ENCODE data around the gene MYL7. TPM values are rescaled to one million over a fixed set of nuclear protein-coding genes. Genes with fewer than 3 reads are reported as not detected.
A peak's percentile ranks its signal among the peaks of the same experiment; 100 is the strongest.

Gene MYL7
- total and polyA plus RNA-seq, 2 donors (not counting 1 experiment from before 2014, with no cell fraction given), result not detected

GRCh38 chr7:44145479-44145968 lies 4.4 kb upstream of the MYL7 start:
- no peaks in the 10 kb centered on the region for H3K79me2 ChIP-seq (ENCODE audit: control insufficient read depth, insufficient read depth, low read length)
- H3K9ac ChIP-seq (ENCODE audit: insufficient read depth, low read length), result no peak overlapping the region
- H3K4me3 ChIP-seq (replicated peaks in 1 of 4; ENCODE audit: control extremely low read depth in 1 of 4, insufficient read depth in 1 of 4, low read depth in 3 of 4, low read length in 4 of 4), result peak overlapping the region; percentile 27 to 49 (median 42)
- no peaks in the 10 kb centered on the region for H3K9me3 ChIP-seq (ENCODE audit: control insufficient read depth, insufficient read depth, low read depth, low read length)
- H3K4me2 ChIP-seq (ENCODE audit: extremely low read depth, insufficient read depth, low read length), result peak overlapping the region; percentile 92
- H3K36me3 ChIP-seq (ENCODE audit: control insufficient read depth, insufficient read depth, low read length), result no peaks in the 10 kb centered on the region
- DNase-seq (ENCODE audit: low read depth in 2 of 2), result peak in 1 of 2 donors; percentile 38
- TF ChIP-seq EZH2 (IDR thresholded peaks at IDR 0.05; ENCODE audit: low read length, missing control alignments) (peak; percentile 62), CTCF (conservative IDR thresholded peaks at IDR 0.05 in 1 of 2, IDR thresholded peaks at IDR 0.05 in 1 of 2; ENCODE audit: low read depth in 1 of 2, low read length in 2 of 2) (no peak)
- no peaks in the 10 kb centered on the region for H3K4me1 ChIP-seq (ENCODE audit: control insufficient read depth, extremely low read depth, insufficient read depth, low read length)
- H2AFZ ChIP-seq (ENCODE audit: low read length), result peak overlapping the region; percentile 57
- no peaks in the 10 kb centered on the region for H4K20me1 ChIP-seq (ENCODE audit: control insufficient read depth, extremely low read depth, insufficient read depth, low read length)
- H3K27ac ChIP-seq (ENCODE audit: insufficient read depth, low read length), result no peak overlapping the region
- peaks cover 20% of the 10 kb centered on the region for H3K27me3 ChIP-seq (ENCODE audit: control insufficient read depth, insufficient read depth, low read length)

GRCh38 chr7:44144968-44145478 lies 3.9 kb upstream of the MYL7 start:
- H3K4me3 ChIP-seq (replicated peaks in 1 of 4; ENCODE audit: control extremely low read depth in 1 of 4, insufficient read depth in 1 of 4, low read depth in 3 of 4, low read length in 4 of 4), result no peak overlapping the region
- H3K79me2 ChIP-seq (ENCODE audit: control insufficient read depth, insufficient read depth, low read length), result no peaks in the 10 kb centered on the region
- H3K36me3 ChIP-seq (ENCODE audit: control insufficient read depth, insufficient read depth, low read length), result no peaks in the 10 kb centered on the region
- H3K27ac ChIP-seq (ENCODE audit: insufficient read depth, low read length), result no peak overlapping the region
- H3K4me2 ChIP-seq (ENCODE audit: extremely low read depth, insufficient read depth, low read length), result peak overlapping the region; percentile 92
- no peaks in the 10 kb centered on the region for H4K20me1 ChIP-seq (ENCODE audit: control insufficient read depth, extremely low read depth, insufficient read depth, low read length)
- no peak for TF ChIP-seq EZH2 (IDR thresholded peaks at IDR 0.05; ENCODE audit: low read length, missing control alignments)
- peaks cover 20% of the 10 kb centered on the region for H3K27me3 ChIP-seq (ENCODE audit: control insufficient read depth, insufficient read depth, low read length)
- no peak for DNase-seq (ENCODE audit: low read depth in 2 of 2)
- H3K4me1 ChIP-seq (ENCODE audit: control insufficient read depth, extremely low read depth, insufficient read depth, low read length), result no peaks in the 10 kb centered on the region
- H3K9ac ChIP-seq (ENCODE audit: insufficient read depth, low read length), result no peak overlapping the region
- H2AFZ ChIP-seq (ENCODE audit: low read length), result no peak overlapping the region
- no peaks in the 10 kb centered on the region for H3K9me3 ChIP-seq (ENCODE audit: control insufficient read depth, insufficient read depth, low read depth, low read length)

- Histone ChIP-seq H3K36me3 (ENCODE audit: control insufficient read depth, insufficient read depth, low read length) (no peaks in the 10 kb centered on the region), H3K9me3 (ENCODE audit: control insufficient read depth, insufficient read depth, low read depth, low read length) (no peaks in the 10 kb centered on the region), H3K4me2 (ENCODE audit: extremely low read depth, insufficient read depth, low read length) (no peak overlapping the region), H3K79me2 (ENCODE audit: control insufficient read depth, insufficient read depth, low read length) (no peaks in the 10 kb centered on the region), H3K4me1 (ENCODE audit: control insufficient read depth, extremely low read depth, insufficient read depth, low read length) (no peaks in the 10 kb centered on the region), H3K27ac (ENCODE audit: insufficient read depth, low read length) (no peak overlapping the region), H2AFZ (ENCODE audit: low read length) (no peak overlapping the region), H4K20me1 (ENCODE audit: control insufficient read depth, extremely low read depth, insufficient read depth, low read length) (no peaks in the 10 kb centered on the region), H3K27me3 (ENCODE audit: control insufficient read depth, insufficient read depth, low read length) (peaks cover 19% of the 10 kb centered on the region), H3K4me3 (replicated peaks in 1 of 4; ENCODE audit: control extremely low read depth in 1 of 4, insufficient read depth in 1 of 4, low read depth in 3 of 4, low read length in 4 of 4) (no peak overlapping the region), H3K9ac (ENCODE audit: insufficient read depth, low read length) (no peak overlapping the region)
- DNase-seq (ENCODE audit: low read depth in 2 of 2), result no peak
- TF ChIP-seq EZH2 (IDR thresholded peaks at IDR 0.05; ENCODE audit: low read length, missing control alignments), result no peak
- no peak for TF ChIP-seq CTCF (conservative IDR thresholded peaks at IDR 0.05 in 1 of 2, IDR thresholded peaks at IDR 0.05 in 1 of 2; ENCODE audit: low read depth in 1 of 2, low read length in 2 of 2)
These were observed 3.4 kb upstream of the MYL7 start for GRCh38 chr7:44144426-44144967.

Measured in fibroblast of lung (primary cell).